Measurements from ENCODE around the gene YTHDF2.

Gene YTHDF2

GRCh38 chr1:28803662-28804061, 66.9 kb downstream of the YTHDF2 start:
- DNase-seq: no peak

GRCh38 chr1:28804071-28804470, 67.3 kb downstream of the YTHDF2 start:
- DNase-seq: no peak

- DNase-seq: no peak
Observed at GRCh38 chr1:28807046-28807445, 70.3 kb downstream of the YTHDF2 start.

- DNase-seq: no peak
Observed at GRCh38 chr1:28807986-28808385, 71.2 kb downstream of the YTHDF2 start.

- DNase-seq: no peak
Observed at GRCh38 chr1:28811369-28811765, 74.6 kb downstream of the YTHDF2 start.

- no peak for DNase-seq
Observed at GRCh38 chr1:28811766-28812668, 75.3 kb downstream of the YTHDF2 start, which contains the start of gene OPRD1. Gene OPRD1, plus strand, starts transcription at chr1:28812170. Its CDS starts 214 bp downstream, at chr1:28812384.

- no peak for DNase-seq
Observed at GRCh38 chr1:28812669-28813468, 76.1 kb downstream of the YTHDF2 start.

- DNase-seq: no peak
Observed at GRCh38 chr1:28813931-28814465, 77.3 kb downstream of the YTHDF2 start.

GRCh38 chr1:28815533-28816185, 78.9 kb downstream of the YTHDF2 start:
- no peak for DNase-seq

GRCh38 chr1:28817133-28817532, 80.4 kb downstream of the YTHDF2 start:
- DNase-seq: no peak

- no peak for DNase-seq
Observed at GRCh38 chr1:28819020-28819419, 82.3 kb downstream of the YTHDF2 start.
